ENCODE results near the gene SLC34A3.

DNA sequence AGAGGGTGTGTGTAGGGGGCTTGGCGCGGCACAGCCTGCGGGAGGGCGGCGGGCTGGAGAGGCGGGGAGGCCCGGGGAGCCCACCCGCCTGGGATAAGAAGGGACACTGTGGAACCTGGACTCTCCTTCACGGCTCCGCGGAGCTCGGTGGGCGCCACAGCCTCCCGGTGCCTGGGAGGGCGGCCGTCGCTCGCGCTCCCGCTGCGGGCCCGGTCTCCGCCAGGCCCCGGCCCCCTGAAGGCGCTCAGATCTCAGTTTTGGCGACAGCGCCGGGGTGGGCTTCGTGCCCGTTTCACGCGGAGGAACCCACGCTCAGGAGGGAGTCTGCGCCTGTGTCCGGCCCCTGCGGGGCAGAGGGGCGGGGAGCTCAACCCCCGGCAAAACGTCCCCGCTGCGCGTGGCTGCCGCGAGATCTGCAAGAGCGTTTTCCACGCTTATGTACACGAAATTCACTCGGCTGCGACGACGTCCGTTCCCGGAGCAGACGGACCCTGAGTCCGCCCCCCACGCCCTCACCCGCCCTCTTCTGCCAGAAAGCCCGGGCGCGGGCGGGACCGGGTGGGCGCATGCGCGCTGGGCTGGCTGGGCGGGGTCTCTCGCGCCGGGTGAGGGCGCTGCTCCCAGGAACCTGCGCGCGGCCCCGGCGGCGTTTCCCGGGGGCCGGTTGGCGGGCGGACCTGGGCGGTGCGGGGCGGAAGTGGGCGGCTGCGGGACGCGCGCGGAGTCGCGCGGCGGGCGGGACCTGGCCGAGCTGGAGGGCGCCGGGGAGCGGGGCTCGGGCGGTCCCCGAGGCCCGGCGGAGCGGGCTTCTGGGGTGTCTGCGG, 24.1 kb downstream of the SLC34A3 start, which contains the start of gene NELFB:
- no peak for TF ChIP-seq SIN3A (IDR thresholded peaks at IDR 0.05; ENCODE audit: borderline replicate concordance, insufficient read depth, low read length)
- peak; percentile 74 for TF ChIP-seq POLR2AphosphoS5 (IDR thresholded peaks at IDR 0.05; ENCODE audit: low read depth, low read length)

All from PFSK-1 (cell line).